K562 (cell line): Measurements from ENCODE around the gene ASPRV1. TPM values are rescaled to one million over a fixed set of nuclear protein-coding genes. Genes with fewer than 3 reads are reported as not detected.

Experiments used
- ATAC-seq: fragments of 200-7000 bp; cut with Tn5 transposase; 3 replicates; pipeline ENCODE4 v1.9.1; 2020; ENCODE audit warnings: moderate library complexity
- BruUV-seq: library from RNA; stranded (reverse); fragments of 400-500 nt; replicated peaks from 2 replicates; lab custom pipeline; 2021; lab: Mats Ljungman, UMichigan
- CTCF ChIA-PET: fragments of 300-600 bp; formaldehyde crosslinking; extraction: SDS; loops from one replicate; lab custom pipeline; 2021; ENCODE audit warnings: low intra/inter-chr PET ratio; lab: Yijun Ruan, JAX
- POLR2A ChIA-PET: fragments of 300-600, 350-650 bp; sonication (Branson Sonifier 250); formaldehyde crosslinking; extraction: SDS; loops from one replicate; lab custom pipeline; 2021; ENCODE audit warnings: antibody characterized with exemption, inconsistent platforms; lab: Yijun Ruan, JAX
- DNase-seq, 4 experiments: peaks; one replicate each; pipeline versions ENCODE4 v3.0.0 to v3.0.0-alpha.2; 2011 to 2018; ENCODE audit warnings: low spot score in 3 of 4, mixed read lengths in 3 of 4; ENCODE audit errors: extremely low read depth in 1 of 4
- FAIRE-seq: peaks from 2 replicates; lab custom pipeline; 2011; peaks lifted over from hg19 to GRCh38; lab: Jason Lieb, UNC
- H2AFZ ChIP-seq: 2 replicates; pipeline ENCODE4 v1.6.0; 2011; ENCODE audit warnings: low read depth, low read length, control low read depth, inconsistent platforms
- H3K27ac ChIP-seq: fragments of 200-600 bp; 3 replicates; pipeline ENCODE4 v1.8.0; 2011; ENCODE audit warnings: low read depth, mild to moderate bottlenecking, control low read depth, inconsistent platforms, low read length, moderate library complexity, mixed read lengths; ENCODE audit errors: extremely low read depth
- H3K27me3 ChIP-seq, 2 experiments: fragments of 300-600 bp in 1 of 2; 2 replicates in 1 of 2; 3 replicates in 1 of 2; pipeline versions ENCODE4 v1.6.0 to v1.8.0; 2011; ENCODE audit warnings: inconsistent platforms in 2 of 2, low read length in 2 of 2, mild to moderate bottlenecking in 1 of 2, mixed read lengths in 1 of 2, moderate library complexity in 1 of 2; ENCODE audit not compliant: control insufficient read depth in 2 of 2, insufficient read depth in 2 of 2
- H3K36me3 ChIP-seq: fragments of 300-600 bp; 3 replicates; pipeline ENCODE4 v1.8.0; 2011; ENCODE audit warnings: mild to moderate bottlenecking, low read length, inconsistent platforms; ENCODE audit not compliant: control insufficient read depth, insufficient read depth
- H3K4me1 ChIP-seq, 2 experiments: fragments of 200-600 bp in 1 of 2; replicated peaks in 1 of 2; 2 replicates in 1 of 2; 3 replicates in 1 of 2; pipeline versions ENCODE4 v1.5.1 to v1.8.0; 2011; ENCODE audit warnings: inconsistent platforms in 2 of 2, low read length in 2 of 2, mild to moderate bottlenecking in 1 of 2, mixed read lengths in 1 of 2, moderate library complexity in 1 of 2; ENCODE audit not compliant: control insufficient read depth in 2 of 2, insufficient read depth in 2 of 2
- H3K4me2 ChIP-seq: 2 replicates; pipeline ENCODE4 v1.6.1; 2011; ENCODE audit warnings: low read length, control low read depth, inconsistent platforms, mixed read lengths; ENCODE audit not compliant: insufficient read depth
- H3K4me3 ChIP-seq: fragments of 200-600 bp; sonication (generic), shearing (Covaris generic); 2 replicates; pipeline ENCODE4 v1.5.1; 2016; ENCODE audit warnings: control low read depth, inconsistent platforms
- H3K79me2 ChIP-seq: fragments of 200-600 bp; 3 replicates; pipeline ENCODE4 v1.8.0; 2011; ENCODE audit warnings: low read length, inconsistent platforms; ENCODE audit not compliant: control insufficient read depth, insufficient read depth
- H3K9ac ChIP-seq, 2 experiments: 2 replicates each; pipeline versions ENCODE4 v1.6.0 to v1.6.1; 2011; ENCODE audit warnings: low read depth in 2 of 2, low read length in 2 of 2, control low read depth in 1 of 2, inconsistent platforms in 1 of 2, mild to moderate bottlenecking in 1 of 2, mixed read lengths in 1 of 2; ENCODE audit not compliant: insufficient read depth in 1 of 2
- H3K9me1 ChIP-seq: one replicate; pipeline ENCODE4 v1.6.0; 2011; ENCODE audit warnings: inconsistent platforms, mild to moderate bottlenecking, low read length, moderate library complexity; ENCODE audit not compliant: control insufficient read depth, insufficient read depth
- H3K9me3 ChIP-seq: replicated peaks from 2 replicates; pipeline ENCODE4 v1.5.1; 2011; ENCODE audit warnings: low read depth, low read length, inconsistent platforms; ENCODE audit not compliant: control insufficient read depth, insufficient read depth
- H4K20me1 ChIP-seq: replicated peaks from 2 replicates; pipeline ENCODE4 v1.6.1; 2011; ENCODE audit warnings: low read length, inconsistent platforms, mixed read lengths; ENCODE audit not compliant: control insufficient read depth, insufficient read depth
- FOXK2 ChIP-seq, 2 experiments: fragments of 450-650 bp; IDR thresholded peaks in 1 of 2; conservative IDR thresholded peaks in 1 of 2; 2 replicates each; pipeline ENCODE4 v1.6.1; 2016; ENCODE audit warnings: low read depth in 2 of 2, mild to moderate bottlenecking in 1 of 2
- STAG1 ChIP-seq: sonication (generic); formaldehyde crosslinking; IDR thresholded peaks from 2 replicates; pipeline ENCODE4 v1.5.0; 2020; ENCODE audit warnings: missing genetic modification reagents, borderline replicate concordance
- TEAD4 ChIP-seq, 2 experiments: sonication (generic) in 1 of 2; formaldehyde crosslinking in 1 of 2; IDR thresholded peaks; 2 replicates each; pipeline versions ENCODE4 v1.6.1 to v1.8.0; 2012 to 2022; ENCODE audit warnings: borderline replicate concordance in 1 of 2, inconsistent platforms in 1 of 2, low read length in 1 of 2, mild to moderate bottlenecking in 1 of 2, missing genetic modification reagents in 1 of 2
- WGBS: fragments of 100-300 bp; shearing (Covaris generic); methylation state at CpG from one replicate; pipeline ENCODE4 v1.1.6; 2016; ENCODE audit warnings: low coverage, mixed read lengths; ENCODE audit not compliant: insufficient coverage; ENCODE audit errors: missing lambda C conversion rate; 5-methylcytosine and 5-hydroxymethylcytosine counted together
- in situ Hi-C: fragments of 300-500 bp; cut with MboI; formaldehyde crosslinking; loops from 4 replicates; pipeline ENCODE4 v1.15.0; 2018; ENCODE audit warnings: inconsistent platforms, mixed read lengths
- intact Hi-C: fragments of 100-400 bp; cut with micrococcal nuclease; formaldehyde crosslinking; loops from 2 replicates; pipeline ENCODE4 v1.14.2; 2022
- polyA plus RNA-seq, 8 experiments: library from polyadenylated mRNA; depleted of rRNA in 4 of 8; stranded (reverse) in 5 of 8; unstranded in 3 of 8; fragments of >200 nt; fragmentation: Nextera tagmentation in 2 of 8; fragmentation: Illumina TruSeq in 1 of 8; extraction: Ambion mirVana in 2 of 8; extraction: Trizol in 1 of 8; gene quantifications; 2 replicates each; pipeline versions ENCODE4 v1.2.1 to v1.2.3, GENCODE V29; 2011 to 2014; ENCODE audit warnings: inconsistent platforms in 1 of 8, missing spikeins in 1 of 8
- total RNA-seq, 7 experiments: library from RNA; depleted of rRNA in 6 of 7; stranded (reverse); fragments of >200 nt in 6 of 7; fragmentation: Illumina TruSeq in 2 of 7; extraction: Trizol in 2 of 7; gene quantifications; 2 replicates each; pipeline versions ENCODE4 v1.2.1 to v1.2.3, GENCODE V29; 2011 to 2021; ENCODE audit warnings: low replicate concordance in 1 of 7

ASPRV1 gene
- total and polyA plus RNA-seq, 9 of the 15 experiments (the other 6 are each of a cell fraction or from before 2014, with no cell fraction given), result 0.17 to 0.72 (median 0.47) TPM; not detected in 1

DNA sequence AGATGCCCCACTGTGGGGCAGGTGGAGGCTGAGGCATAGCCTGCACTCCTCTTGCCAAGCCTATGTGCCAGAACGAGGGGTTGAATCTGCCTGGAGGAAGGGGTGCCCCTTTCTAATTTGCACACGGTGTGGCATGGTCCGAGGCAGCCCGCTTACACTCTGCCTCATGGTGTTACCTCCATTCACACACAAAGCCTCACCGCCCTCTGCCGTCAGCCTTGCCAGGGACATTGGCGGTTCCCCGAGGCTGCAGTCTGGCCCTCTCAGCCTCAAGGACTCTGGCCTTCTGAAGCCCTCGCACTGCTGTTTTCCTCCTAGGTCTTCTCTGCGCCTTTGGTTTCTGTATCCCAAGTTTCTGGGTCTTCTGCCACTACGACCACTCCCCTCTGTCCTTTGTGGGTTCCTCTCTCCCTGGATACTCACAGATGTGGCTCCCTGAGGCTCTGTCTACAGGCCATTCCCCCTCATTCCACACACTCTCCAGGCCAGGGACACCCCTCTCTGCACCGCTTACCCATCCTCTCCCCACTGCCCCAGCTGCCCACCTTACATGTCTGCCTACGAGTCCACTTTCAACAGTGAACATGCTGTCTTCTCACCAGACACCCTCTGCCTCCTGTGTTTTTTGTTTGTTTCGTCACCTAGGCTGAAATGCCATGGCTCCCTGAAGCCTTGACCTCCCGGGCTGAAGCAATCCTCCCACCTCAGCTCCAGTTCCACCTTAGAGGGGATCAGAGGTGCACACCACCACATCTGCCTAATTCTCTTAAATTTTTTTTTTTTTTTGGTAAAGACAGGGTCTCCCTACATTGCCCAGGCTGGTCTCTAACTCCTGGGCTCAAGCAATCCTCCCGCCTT is 7.9 kb upstream of the ASPRV1 start:
- in situ Hi-C loops (no loop called here), intact Hi-C loops (no loop called here)
- CTCF ChIA-PET, result no interaction called here
- Histone ChIP-seq H3K4me3 (no peak overlapping the region), H3K27me3 (no peaks in the 10 kb centered on the region), H3K4me2 (no peak overlapping the region), H3K27ac (no peak overlapping the region), H2AFZ (no peak overlapping the region), H3K9ac (peak overlapping the region in 1 of 2 experiments; percentile 54; a peak in 1 of 4 replicates), H4K20me1 (no peaks in the 10 kb centered on the region; the same call in 1 of the 2 replicates), H3K4me1 (peaks cover 22% of the 10 kb centered on the region in 2 experiments), H3K79me2 (no peaks in the 10 kb centered on the region), H3K9me3 (no peaks in the 10 kb centered on the region), H3K36me3 (no peaks in the 10 kb centered on the region), H3K9me1 (no peaks in the 10 kb centered on the region)
- no peak for ATAC-seq
- DNase-seq, result no peak
- POLR2A ChIA-PET, result interaction anchor here (0.8 to 0.9 kb wide), 2 partner anchors 24 to 1316 kb away, joined by 3 to 4 read pairs; no protein-coding TSS in a partner anchor
- FAIRE-seq, result no peak
- WGBS, result 85% methylated on average over 16 of the region's 16 CpGs
- TF ChIP-seq TEAD4 (IDR thresholded peaks at IDR 0.05; ENCODE audit: low read length) (no peak), TEAD4 (CRISPR knock-in tag; IDR thresholded peaks at IDR 0.05; ENCODE audit: borderline replicate concordance) (no peak), STAG1 (CRISPR knock-in tag) (no peak), FOXK2 (conservative IDR thresholded peaks at IDR 0.05 in 1 of 2, IDR thresholded peaks at IDR 0.05 in 1 of 2; ENCODE audit: low read depth in 2 of 2) (no peak)
- BruUV-seq, result no TSS peak
